Glutamatergic neuron (in vitro differentiated cells): ENCODE results near the gene IL5RA. TPM values are rescaled to one million over a fixed set of nuclear protein-coding genes. Genes with fewer than 3 reads are reported as not detected.
A peak's percentile ranks its signal among the peaks of the same experiment; 100 is the strongest.

Source experiments
- DNase-seq: peaks from one replicate; pipeline ENCODE4 v3.0.0; 2022
- H3K27ac Mint-ChIP-seq: one replicate; pipeline ENCODE4 v1.8.0; 2020; ENCODE audit warnings: mild to moderate bottlenecking, mixed read lengths, inconsistent platforms; ENCODE audit not compliant: unreplicated experiment
- H3K27me3 Mint-ChIP-seq: one replicate; pipeline ENCODE4 v1.8.0; 2020; ENCODE audit warnings: mild to moderate bottlenecking, moderate library complexity, mixed read lengths, inconsistent platforms; ENCODE audit not compliant: unreplicated experiment
- H3K36me3 Mint-ChIP-seq: one replicate; pipeline ENCODE4 v1.8.0; 2020; ENCODE audit warnings: mild to moderate bottlenecking, mixed read lengths, inconsistent platforms; ENCODE audit not compliant: unreplicated experiment
- H3K4me1 Mint-ChIP-seq: one replicate; pipeline ENCODE4 v1.8.0; 2020; ENCODE audit warnings: mild to moderate bottlenecking, low read depth, mixed read lengths, inconsistent platforms; ENCODE audit not compliant: unreplicated experiment
- H3K4me3 Mint-ChIP-seq: one replicate; pipeline ENCODE4 v1.8.0; 2020; ENCODE audit warnings: mild to moderate bottlenecking, mixed read lengths, inconsistent platforms; ENCODE audit not compliant: unreplicated experiment
- H3K9me3 Mint-ChIP-seq: one replicate; pipeline ENCODE4 v1.8.0; 2020; ENCODE audit warnings: mild to moderate bottlenecking, moderate library complexity, mixed read lengths, inconsistent platforms; ENCODE audit not compliant: unreplicated experiment
- total RNA-seq: library from RNA; stranded (reverse); fragmentation: NEBNext Ultra II Directional; extraction: Animal tissue kit (Norgen Biotek cat#: 25700); gene quantifications from one replicate; pipeline ENCODE4 v1.2.1, GENCODE V29; 2021; ENCODE audit not compliant: unreplicated experiment
- TF ChIP-seq, protein P1 (sequence below): fragments of 200-600 bp; sonication (generic); IDR thresholded peaks from one replicate; pipeline ENCODE4 v1.5.0; 2021; ENCODE audit not compliant: partially characterized antibody, unreplicated experiment

IL5RA gene
- total RNA-seq, 1 donor from 2014 or later, result not detected

DNA sequence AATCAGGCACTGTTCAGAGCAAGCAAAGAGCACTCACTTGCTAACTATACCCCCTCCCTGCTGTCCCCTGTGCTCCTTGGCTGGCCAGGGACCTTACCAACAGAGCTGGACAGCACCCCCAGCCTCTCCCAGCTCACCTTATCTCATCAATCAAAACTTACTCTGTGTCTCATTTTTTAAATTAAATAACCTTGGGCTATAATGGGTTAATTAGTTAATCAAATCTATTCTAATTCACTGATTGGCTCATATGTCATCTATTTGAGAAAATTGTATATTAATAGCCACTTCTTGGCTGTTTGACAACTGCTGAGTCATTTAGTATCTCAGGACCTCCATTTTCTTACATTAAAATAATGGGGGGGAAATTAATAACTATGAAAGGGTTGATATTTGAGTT lies 22.9 kb downstream of the IL5RA start:
- Mint-ChIP-seq H3K4me3 (no peak overlapping the region), H3K27ac (no peak overlapping the region), H3K36me3 (no peaks in the 10 kb centered on the region), H3K27me3 (no peaks in the 10 kb centered on the region), H3K9me3 (peaks cover 1% of the 10 kb centered on the region), H3K4me1 (peaks cover 10% of the 10 kb centered on the region)
- DNase-seq, result no peak
- TF ChIP-seq, protein P1, sequence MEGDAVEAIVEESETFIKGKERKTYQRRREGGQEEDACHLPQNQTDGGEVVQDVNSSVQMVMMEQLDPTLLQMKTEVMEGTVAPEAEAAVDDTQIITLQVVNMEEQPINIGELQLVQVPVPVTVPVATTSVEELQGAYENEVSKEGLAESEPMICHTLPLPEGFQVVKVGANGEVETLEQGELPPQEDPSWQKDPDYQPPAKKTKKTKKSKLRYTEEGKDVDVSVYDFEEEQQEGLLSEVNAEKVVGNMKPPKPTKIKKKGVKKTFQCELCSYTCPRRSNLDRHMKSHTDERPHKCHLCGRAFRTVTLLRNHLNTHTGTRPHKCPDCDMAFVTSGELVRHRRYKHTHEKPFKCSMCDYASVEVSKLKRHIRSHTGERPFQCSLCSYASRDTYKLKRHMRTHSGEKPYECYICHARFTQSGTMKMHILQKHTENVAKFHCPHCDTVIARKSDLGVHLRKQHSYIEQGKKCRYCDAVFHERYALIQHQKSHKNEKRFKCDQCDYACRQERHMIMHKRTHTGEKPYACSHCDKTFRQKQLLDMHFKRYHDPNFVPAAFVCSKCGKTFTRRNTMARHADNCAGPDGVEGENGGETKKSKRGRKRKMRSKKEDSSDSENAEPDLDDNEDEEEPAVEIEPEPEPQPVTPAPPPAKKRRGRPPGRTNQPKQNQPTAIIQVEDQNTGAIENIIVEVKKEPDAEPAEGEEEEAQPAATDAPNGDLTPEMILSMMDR, result no peak

DNA sequence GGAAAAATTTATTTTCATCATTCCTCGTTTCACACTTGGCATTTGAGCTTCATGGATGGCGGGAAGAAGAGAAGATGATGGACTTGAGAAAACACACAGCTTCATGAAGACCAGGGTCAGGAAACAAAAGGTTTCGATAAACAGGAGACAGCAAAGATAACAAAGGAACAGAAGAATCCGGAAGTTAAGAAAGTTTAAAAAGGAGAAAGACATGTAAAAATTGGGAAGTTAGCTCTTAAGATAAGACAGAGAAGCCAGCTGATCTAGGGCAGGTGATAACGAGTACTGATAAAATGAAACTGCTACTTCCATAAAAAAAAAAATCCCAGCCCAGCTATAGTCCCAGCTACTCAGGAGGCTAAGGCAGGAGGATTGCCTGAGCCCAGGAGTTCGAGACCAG lies 23.9 kb downstream of the IL5RA start:
- H3K36me3 Mint-ChIP-seq, result no peaks in the 10 kb centered on the region
- no peak overlapping the region for H3K4me3 Mint-ChIP-seq
- H3K27ac Mint-ChIP-seq, result no peak overlapping the region
- DNase-seq, result no peak
- H3K9me3 Mint-ChIP-seq, result peaks cover 1% of the 10 kb centered on the region
- TF ChIP-seq, protein P1, result no peak
- peaks cover 10% of the 10 kb centered on the region for H3K4me1 Mint-ChIP-seq
- H3K27me3 Mint-ChIP-seq, result no peaks in the 10 kb centered on the region

DNA sequence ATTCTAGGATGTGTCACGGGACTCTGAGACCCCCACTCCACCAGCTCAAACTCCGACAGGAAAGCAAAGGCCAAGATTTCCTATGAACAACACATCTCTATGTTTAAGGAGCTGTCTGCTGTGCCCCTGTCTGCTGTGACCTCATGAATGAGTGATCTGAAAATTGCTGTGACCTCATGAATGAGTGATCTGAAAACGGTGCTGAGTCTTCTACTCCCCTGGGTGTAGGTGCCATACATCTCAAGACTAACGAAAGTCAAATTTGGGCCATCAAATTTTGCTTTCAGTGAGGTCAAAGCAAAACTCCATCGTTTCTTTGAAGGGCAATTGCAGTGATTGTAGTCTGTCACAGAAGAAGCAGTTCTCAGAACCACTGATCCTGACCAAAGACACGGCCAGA lies 24.4 kb downstream of the IL5RA start:
- H3K27me3 Mint-ChIP-seq, result no peaks in the 10 kb centered on the region
- no peak for DNase-seq
- TF ChIP-seq, protein P1, result no peak
- H3K4me3 Mint-ChIP-seq, result no peak overlapping the region
- H3K9me3 Mint-ChIP-seq, result peaks cover 1% of the 10 kb centered on the region
- H3K36me3 Mint-ChIP-seq, result no peaks in the 10 kb centered on the region
- no peak overlapping the region for H3K27ac Mint-ChIP-seq
- peaks cover 10% of the 10 kb centered on the region for H3K4me1 Mint-ChIP-seq

GRCh38 chr3:3084890-3085289 lies 25.3 kb downstream of the IL5RA start:
- H3K4me3 Mint-ChIP-seq, result no peak overlapping the region
- TF ChIP-seq, protein P1, result no peak

DNA sequence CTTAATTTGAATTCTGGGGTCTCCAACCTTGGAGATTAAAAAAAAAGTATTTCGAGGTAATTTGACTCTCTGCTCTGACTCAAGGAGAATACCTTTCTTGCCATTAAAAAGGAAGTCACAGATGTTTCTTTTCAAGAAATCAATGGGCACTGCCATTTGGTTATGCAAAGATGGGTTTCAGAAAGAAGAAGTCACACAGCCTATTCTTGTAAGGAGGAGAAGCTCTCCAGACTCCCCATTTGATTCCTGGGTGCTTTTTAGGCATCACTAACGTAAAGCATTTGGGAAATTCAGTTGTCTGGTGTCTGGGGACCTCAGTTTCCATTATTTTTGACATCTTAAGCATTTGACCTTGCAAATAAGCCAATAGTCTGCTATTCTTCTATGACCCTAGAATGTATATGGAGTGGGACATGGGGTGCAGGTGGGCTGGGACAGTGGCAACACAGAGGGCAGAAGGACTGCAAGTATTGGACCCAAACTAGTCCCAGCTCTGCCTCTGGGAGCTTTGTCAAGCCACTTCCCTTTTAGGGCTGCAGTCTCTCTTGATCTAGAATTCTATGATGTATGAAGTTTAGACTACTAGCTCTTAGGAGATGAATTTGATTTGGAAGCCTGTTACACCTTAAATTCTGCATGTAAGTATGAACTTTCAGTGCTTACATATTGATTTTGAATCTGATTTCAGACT lies 27.8 kb downstream of the IL5RA start:
- TF ChIP-seq, protein P1, result no peak
- H3K4me3 Mint-ChIP-seq, result peak overlapping the region; percentile 4
- peaks cover 1% of the 10 kb centered on the region for H3K9me3 Mint-ChIP-seq
- no peak overlapping the region for H3K27ac Mint-ChIP-seq
- H3K36me3 Mint-ChIP-seq, result no peaks in the 10 kb centered on the region
- DNase-seq, result no peak
- H3K27me3 Mint-ChIP-seq, result no peaks in the 10 kb centered on the region
- H3K4me1 Mint-ChIP-seq, result peaks cover 10% of the 10 kb centered on the region

More at GRCh38 chr3:3084890-3085289, 25.3 kb downstream of the IL5RA start:
- H3K4me1 Mint-ChIP-seq, result peaks cover 10% of the 10 kb centered on the region
- H3K27me3 Mint-ChIP-seq, result no peaks in the 10 kb centered on the region
- H3K36me3 Mint-ChIP-seq, result no peaks in the 10 kb centered on the region
- no peak overlapping the region for H3K27ac Mint-ChIP-seq
- no peak for DNase-seq
- peaks cover 1% of the 10 kb centered on the region for H3K9me3 Mint-ChIP-seq
